Activated naive CD8-positive, alpha-beta T cell treated with anti-CD3 and anti-CD28 coated beads for 36 hours (primary cell): ENCODE data around the gene AGK. TPM values are rescaled to one million over a fixed set of nuclear protein-coding genes. Genes with fewer than 3 reads are reported as not detected.

Experiments
- DNase-seq: peaks from one replicate; pipeline ENCODE4 v3.0.0; 2021
- H3K27ac Mint-ChIP-seq: one replicate; pipeline ENCODE4 v1.8.0; 2022; ENCODE audit warnings: mild to moderate bottlenecking, moderate library complexity, mixed read lengths
- H3K27me3 Mint-ChIP-seq: one replicate; pipeline ENCODE4 v1.8.0; 2022; ENCODE audit warnings: mild to moderate bottlenecking, mixed read lengths
- H3K36me3 Mint-ChIP-seq: one replicate; pipeline ENCODE4 v1.8.0; 2021; ENCODE audit warnings: mild to moderate bottlenecking, mixed read lengths
- H3K4me1 Mint-ChIP-seq: one replicate; pipeline ENCODE4 v1.8.0; 2021; ENCODE audit warnings: mixed read lengths
- H3K4me3 Mint-ChIP-seq: one replicate; pipeline ENCODE4 v1.8.0; 2022; ENCODE audit warnings: mild to moderate bottlenecking, moderate library complexity, mixed read lengths
- H3K9me3 Mint-ChIP-seq: one replicate; pipeline ENCODE4 v1.8.0; 2022; ENCODE audit warnings: mixed read lengths
- total RNA-seq, 2 experiments: library from RNA; stranded (reverse); gene quantifications; one replicate each; pipeline ENCODE4 v1.2.3, GENCODE V29; 2021

Gene AGK
- total RNA-seq, 2 experiments from 2014 or later = 86.0 to 87.4 TPM

DNA sequence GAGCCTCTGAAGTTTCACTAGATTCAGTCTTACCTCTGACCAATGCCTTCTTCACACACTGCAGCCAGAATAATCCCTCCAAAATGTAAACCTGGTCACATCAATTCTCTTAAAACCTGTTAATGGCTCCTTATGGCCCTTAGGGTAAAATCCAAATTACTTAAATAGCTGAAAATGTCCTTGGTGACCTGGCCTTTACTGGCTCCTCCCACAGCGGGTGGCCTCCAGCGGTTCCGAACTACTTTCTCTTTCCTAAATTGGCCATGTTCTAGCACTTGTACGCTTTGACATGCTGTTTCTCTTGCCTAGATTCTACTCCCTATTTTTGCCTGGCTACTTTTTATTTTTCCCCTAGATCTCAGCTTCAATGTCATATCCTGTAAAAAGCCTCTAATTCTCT, 36.1 kb downstream of the AGK start:
- Mint-ChIP-seq H3K27me3 (no peaks in the 10 kb centered on the region), H3K36me3 (peaks cover 43% of the 10 kb centered on the region), H3K27ac (peak overlapping the region; percentile 92), H3K4me1 (peaks cover 63% of the 10 kb centered on the region), H3K4me3 (peak overlapping the region; percentile 44), H3K9me3 (peaks cover 18% of the 10 kb centered on the region)
- no peak for DNase-seq

DNA sequence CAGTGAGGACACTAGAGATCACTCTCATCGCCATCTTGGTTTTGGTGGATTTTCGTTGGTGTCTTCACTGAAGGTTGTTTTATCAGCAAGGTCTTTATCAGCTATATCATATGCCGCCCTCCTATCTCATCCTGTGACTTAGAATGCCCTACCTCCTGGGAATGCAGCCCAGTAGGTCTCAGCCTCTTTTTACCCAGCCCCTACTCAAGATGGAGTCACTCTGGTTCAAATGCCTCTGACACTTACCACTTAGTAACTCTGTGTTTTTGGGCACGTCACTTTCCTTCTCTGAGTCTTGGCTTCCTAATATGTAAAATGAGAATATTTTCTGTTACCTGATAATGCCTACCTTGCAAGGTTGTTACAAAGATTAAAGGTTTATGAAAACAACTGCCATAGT, 37.7 kb downstream of the AGK start:
- H3K9me3 Mint-ChIP-seq = peaks cover 8% of the 10 kb centered on the region
- no peak for DNase-seq
- peaks cover 52% of the 10 kb centered on the region for H3K36me3 Mint-ChIP-seq
- peaks cover 64% of the 10 kb centered on the region for H3K4me1 Mint-ChIP-seq
- H3K4me3 Mint-ChIP-seq = no peak overlapping the region
- H3K27ac Mint-ChIP-seq = no peak overlapping the region
- no peaks in the 10 kb centered on the region for H3K27me3 Mint-ChIP-seq

DNA sequence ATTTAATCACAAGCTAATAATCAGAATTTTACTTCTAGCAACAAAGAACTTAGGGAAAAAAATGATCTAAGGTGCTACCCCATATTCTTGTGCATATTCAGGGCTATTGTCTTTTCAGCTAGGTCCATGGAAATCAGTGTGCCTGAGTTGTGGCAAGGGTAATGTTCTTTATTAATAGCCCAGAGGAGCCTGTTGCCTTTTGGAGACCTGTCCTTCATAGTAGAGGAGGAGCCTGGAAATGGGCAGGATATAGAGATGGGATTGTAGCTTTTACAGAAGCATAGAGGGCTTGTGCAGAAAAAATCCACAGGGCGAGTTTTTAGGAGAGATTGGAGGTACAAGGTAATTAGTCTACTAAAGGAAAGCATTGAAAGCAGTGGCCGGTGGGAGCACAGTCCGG, 38.9 kb downstream of the AGK start:
- H3K36me3 Mint-ChIP-seq = peaks cover 60% of the 10 kb centered on the region
- no peak overlapping the region for H3K4me3 Mint-ChIP-seq
- peak overlapping the region; percentile 35 for H3K27ac Mint-ChIP-seq
- H3K4me1 Mint-ChIP-seq = peaks cover 54% of the 10 kb centered on the region
- peaks cover 3% of the 10 kb centered on the region for H3K9me3 Mint-ChIP-seq
- DNase-seq = no peak
- no peaks in the 10 kb centered on the region for H3K27me3 Mint-ChIP-seq

DNA sequence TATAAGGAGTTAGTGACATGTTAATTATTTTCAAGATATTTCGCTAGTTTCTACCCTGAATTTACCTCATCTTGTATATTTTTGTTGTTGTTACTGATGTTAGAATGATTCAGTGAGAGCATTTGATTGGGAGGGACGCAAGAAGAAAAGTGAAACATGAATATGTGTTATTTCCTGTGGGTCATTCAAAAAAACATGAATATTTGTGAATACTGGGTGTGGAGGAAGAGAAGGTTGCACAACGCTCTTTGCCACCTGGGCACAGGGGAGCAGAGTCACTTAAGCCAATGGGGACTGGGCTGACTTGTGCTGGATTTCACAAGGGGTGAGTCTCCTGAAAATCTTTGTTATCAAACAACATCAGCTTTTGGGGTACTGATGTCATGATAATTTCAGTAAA, 39.5 kb downstream of the AGK start:
- H3K27me3 Mint-ChIP-seq = no peaks in the 10 kb centered on the region
- DNase-seq = no peak
- peaks cover 3% of the 10 kb centered on the region for H3K9me3 Mint-ChIP-seq
- peaks cover 48% of the 10 kb centered on the region for H3K4me1 Mint-ChIP-seq
- no peak overlapping the region for H3K4me3 Mint-ChIP-seq
- H3K36me3 Mint-ChIP-seq = peaks cover 62% of the 10 kb centered on the region
- H3K27ac Mint-ChIP-seq = no peak overlapping the region

DNA sequence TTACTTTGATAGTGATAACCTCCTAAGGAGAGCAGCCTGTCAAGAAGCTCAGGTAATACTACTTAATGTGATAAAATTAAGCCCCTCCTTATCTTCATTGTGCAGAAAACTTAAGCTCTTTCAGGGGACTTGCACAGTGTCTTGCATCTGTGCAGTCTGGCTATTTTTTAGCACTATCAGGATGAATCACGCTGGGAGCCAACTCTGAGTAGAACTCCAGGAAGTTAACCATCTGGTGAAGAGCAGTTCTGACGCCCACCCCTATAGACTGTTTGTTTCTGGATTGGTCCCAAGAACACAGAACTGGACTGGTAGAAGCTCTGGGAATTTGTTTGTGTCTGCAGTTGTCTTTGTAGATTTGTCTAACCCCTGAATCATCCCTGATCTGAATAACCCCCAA, 41.9 kb downstream of the AGK start:
- no peak for DNase-seq

DNA sequence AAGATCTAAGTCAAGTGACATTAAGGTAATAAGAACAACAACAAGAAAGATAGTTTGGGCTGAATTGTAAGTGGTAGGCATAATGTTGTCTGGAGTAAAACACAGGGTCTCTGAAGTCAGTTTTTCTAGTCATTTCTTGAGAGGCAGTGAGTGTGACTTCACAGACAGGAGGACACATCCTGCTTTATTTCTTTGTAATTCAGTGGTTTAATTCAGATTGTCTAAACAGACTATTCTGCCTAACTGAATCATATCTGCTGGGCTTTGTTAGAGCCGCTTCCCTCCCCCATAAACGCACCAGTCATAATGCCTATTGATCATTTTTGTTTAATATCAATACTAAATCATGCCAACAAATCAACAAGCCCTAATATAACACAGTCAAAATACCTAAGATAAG, 46.8 kb downstream of the AGK start:
- no peak for DNase-seq
- no peak overlapping the region for H3K4me3 Mint-ChIP-seq
- no peak overlapping the region for H3K27ac Mint-ChIP-seq
- H3K27me3 Mint-ChIP-seq = no peaks in the 10 kb centered on the region
- H3K4me1 Mint-ChIP-seq = peaks cover 13% of the 10 kb centered on the region
- peaks cover 46% of the 10 kb centered on the region for H3K36me3 Mint-ChIP-seq
- H3K9me3 Mint-ChIP-seq = no peaks in the 10 kb centered on the region

More for the DNA sequence above, 41.9 kb downstream of the AGK start:
- H3K27ac Mint-ChIP-seq = peak overlapping the region; percentile 44
- H3K4me1 Mint-ChIP-seq = peaks cover 31% of the 10 kb centered on the region
- H3K4me3 Mint-ChIP-seq = no peak overlapping the region
- H3K9me3 Mint-ChIP-seq = peaks cover 2% of the 10 kb centered on the region
- H3K27me3 Mint-ChIP-seq = no peaks in the 10 kb centered on the region
- peaks cover 55% of the 10 kb centered on the region for H3K36me3 Mint-ChIP-seq

DNA sequence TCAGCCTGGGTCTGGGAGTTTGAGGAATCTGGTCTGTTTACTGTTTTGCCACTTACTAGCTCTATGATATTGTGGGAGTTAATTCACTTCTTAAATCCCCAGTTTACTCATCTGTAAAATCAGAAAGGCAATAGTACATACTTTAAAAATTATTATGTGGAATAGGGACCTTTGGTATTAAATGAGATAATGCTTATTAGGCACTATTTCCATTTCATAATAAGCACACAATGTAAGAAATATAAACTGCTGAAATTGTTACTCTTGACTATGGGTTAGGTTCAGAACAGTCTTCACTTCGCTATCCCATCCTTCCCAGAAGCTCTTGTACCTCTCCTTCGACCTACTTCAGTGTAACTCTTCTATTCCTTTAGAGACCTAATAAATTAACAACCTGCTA, 47.2 kb downstream of the AGK start:
- H3K4me1 Mint-ChIP-seq = peaks cover 9% of the 10 kb centered on the region
- peaks cover 45% of the 10 kb centered on the region for H3K36me3 Mint-ChIP-seq
- no peak overlapping the region for H3K27ac Mint-ChIP-seq
- no peak overlapping the region for H3K4me3 Mint-ChIP-seq
- no peak for DNase-seq
- H3K27me3 Mint-ChIP-seq = no peaks in the 10 kb centered on the region
- no peaks in the 10 kb centered on the region for H3K9me3 Mint-ChIP-seq

DNA sequence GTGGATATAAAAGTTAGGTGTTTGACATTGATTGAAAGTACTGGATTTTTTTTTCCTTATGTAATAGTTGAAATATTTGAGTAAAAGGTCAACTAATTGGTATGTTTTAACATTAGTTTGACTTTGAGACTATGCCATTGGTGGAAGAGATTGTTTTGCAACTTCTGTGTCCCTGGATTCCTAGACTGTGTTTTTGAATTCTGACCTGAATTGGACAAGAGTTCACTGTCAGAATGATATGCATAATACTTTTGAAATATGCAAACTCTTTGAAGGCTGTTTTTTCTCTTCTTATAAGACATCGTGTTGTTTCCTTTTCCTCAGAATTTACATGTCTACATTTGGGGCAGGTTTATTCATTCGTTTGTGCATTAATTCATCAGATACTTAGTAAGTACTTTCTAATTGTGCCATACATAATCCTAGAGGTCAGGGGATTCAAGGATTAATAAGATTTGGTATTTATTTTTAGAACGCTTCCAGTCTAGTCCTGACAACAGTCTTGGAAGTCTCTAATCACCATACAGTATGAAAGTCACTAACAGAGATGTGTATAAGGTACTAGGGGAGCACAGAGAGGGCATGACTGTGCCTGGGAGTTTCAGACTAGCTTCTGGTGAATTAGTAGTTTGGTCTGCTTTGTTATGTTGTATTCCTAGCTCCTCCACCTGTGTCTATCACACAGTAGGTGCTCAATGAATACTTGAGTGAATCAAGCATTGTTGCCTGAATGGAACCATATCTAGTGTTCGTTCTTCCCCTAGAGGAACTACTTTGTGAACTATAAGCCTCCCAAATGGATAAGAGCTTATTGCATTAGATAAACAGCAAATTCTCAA, 49.2 kb downstream of the AGK start:
- no peak overlapping the region for H3K27ac Mint-ChIP-seq

DNA sequence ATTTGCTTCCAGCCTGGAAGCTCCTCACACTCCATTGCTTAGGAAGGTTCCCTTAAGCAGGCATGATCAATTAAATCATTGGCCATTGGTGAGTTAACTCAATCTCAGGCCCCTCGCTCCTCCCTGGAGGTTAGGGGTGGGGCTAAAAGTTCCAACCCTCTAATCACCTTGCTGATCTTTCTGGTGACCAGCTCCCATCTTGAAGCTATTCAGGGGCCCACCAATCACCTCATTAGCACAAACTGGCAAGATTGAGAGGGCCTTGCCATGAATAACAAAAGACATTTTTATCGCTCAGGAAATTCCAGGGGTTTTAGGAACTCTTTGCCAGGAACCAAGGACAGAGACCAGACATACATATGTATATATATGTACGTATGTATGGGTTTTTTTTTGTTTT, 58.4 kb downstream of the AGK start:
- Mint-ChIP-seq H3K36me3 (peaks cover 40% of the 10 kb centered on the region), H3K27ac (no peak overlapping the region), H3K4me3 (no peak overlapping the region), H3K4me1 (no peaks in the 10 kb centered on the region), H3K9me3 (no peaks in the 10 kb centered on the region), H3K27me3 (no peaks in the 10 kb centered on the region)
- no peak for DNase-seq

More for the DNA sequence above, 49.2 kb downstream of the AGK start:
- Mint-ChIP-seq H3K4me3 (no peak overlapping the region), H3K27me3 (no peaks in the 10 kb centered on the region), H3K9me3 (no peaks in the 10 kb centered on the region), H3K4me1 (peaks cover 4% of the 10 kb centered on the region), H3K36me3 (peaks cover 42% of the 10 kb centered on the region)
- no peak for DNase-seq

DNA sequence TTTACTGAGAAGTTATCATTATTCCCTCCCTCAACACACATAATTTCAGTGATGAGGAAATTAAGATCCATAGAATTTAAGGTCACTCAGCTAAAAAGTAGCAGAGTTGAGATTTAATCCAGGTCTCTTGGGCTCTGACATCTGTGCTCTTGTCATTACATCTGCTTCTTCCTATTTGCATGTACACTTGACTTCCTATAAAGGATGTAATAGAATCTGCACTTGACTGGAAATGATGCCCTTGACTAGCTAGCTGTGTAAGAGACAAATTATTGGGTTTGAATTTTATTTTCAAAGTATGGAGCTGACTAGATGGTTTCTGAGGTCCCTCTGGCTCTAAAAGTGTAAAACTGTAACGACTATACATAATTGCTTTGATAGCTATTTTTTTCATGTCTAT, 59.5 kb downstream of the AGK start:
- H3K36me3 Mint-ChIP-seq = peaks cover 32% of the 10 kb centered on the region
- no peak for DNase-seq
- no peak overlapping the region for H3K27ac Mint-ChIP-seq
- no peaks in the 10 kb centered on the region for H3K4me1 Mint-ChIP-seq
- no peak overlapping the region for H3K4me3 Mint-ChIP-seq
- H3K27me3 Mint-ChIP-seq = no peaks in the 10 kb centered on the region
- H3K9me3 Mint-ChIP-seq = no peaks in the 10 kb centered on the region

DNA sequence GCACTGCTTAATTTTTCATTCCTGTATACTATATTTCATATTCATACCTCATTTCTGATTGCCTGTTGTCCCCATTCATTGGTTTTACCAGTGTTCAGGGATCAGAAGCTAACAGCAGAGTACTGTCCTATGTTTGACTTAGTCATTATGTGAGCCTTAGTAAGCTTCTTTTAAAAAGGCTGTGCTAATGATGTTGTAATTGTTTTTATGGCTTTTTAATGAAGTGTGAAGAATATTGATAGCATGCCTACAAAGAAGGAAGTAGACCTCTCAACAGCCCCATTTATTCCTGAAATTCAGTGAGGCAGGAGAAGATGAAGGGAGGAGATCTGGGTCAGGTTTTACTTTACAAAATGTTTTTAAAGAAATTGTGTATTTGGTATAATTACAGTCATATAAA, 61.7 kb downstream of the AGK start:
- H3K27me3 Mint-ChIP-seq = no peaks in the 10 kb centered on the region
- no peak overlapping the region for H3K27ac Mint-ChIP-seq
- peaks cover 26% of the 10 kb centered on the region for H3K36me3 Mint-ChIP-seq
- no peak overlapping the region for H3K4me3 Mint-ChIP-seq
- no peaks in the 10 kb centered on the region for H3K4me1 Mint-ChIP-seq
- no peak for DNase-seq
- no peaks in the 10 kb centered on the region for H3K9me3 Mint-ChIP-seq

DNA sequence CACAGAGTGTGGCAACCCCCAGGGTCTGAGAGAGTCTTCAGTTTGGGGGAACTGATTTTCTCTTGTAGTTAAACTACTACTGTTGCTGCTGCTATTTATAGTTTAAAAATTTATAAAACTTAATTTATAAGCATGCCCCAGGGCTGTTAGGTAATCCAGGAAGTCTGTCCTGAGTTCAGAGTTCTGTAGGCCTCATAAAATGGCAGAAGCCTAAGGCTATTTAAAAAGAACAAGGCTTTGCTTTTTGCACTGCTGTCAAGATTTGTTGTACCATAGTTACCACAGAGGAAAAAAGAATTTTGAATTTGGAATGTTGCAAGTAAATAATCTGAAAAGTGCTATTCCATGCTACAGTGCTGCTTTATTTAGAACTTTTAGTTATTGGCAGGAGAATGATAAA, 66.1 kb downstream of the AGK start:
- H3K27me3 Mint-ChIP-seq = no peaks in the 10 kb centered on the region
- DNase-seq = no peak
- no peaks in the 10 kb centered on the region for H3K9me3 Mint-ChIP-seq
- no peak overlapping the region for H3K27ac Mint-ChIP-seq
- H3K36me3 Mint-ChIP-seq = peaks cover 21% of the 10 kb centered on the region
- peaks cover 3% of the 10 kb centered on the region for H3K4me1 Mint-ChIP-seq
- H3K4me3 Mint-ChIP-seq = no peak overlapping the region

DNA sequence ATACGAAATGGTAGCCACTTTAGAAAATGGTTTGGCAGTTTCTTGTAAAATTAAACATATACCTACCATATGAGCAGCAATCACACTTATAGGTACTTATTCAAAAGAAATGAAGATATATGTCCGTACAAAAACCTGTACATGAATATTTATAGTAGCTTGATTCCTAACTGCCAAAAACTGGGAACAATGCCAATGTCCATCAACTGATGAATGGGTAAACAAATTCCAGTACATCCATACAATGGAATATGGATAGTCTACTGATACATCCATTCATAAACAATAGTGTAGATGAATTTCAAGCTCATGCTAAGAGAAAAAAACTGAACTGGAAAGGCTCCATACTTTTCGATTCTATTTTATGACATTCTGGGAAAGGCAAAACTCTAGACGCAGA, 68.5 kb downstream of the AGK start:
- peaks cover 1% of the 10 kb centered on the region for H3K9me3 Mint-ChIP-seq

DNA sequence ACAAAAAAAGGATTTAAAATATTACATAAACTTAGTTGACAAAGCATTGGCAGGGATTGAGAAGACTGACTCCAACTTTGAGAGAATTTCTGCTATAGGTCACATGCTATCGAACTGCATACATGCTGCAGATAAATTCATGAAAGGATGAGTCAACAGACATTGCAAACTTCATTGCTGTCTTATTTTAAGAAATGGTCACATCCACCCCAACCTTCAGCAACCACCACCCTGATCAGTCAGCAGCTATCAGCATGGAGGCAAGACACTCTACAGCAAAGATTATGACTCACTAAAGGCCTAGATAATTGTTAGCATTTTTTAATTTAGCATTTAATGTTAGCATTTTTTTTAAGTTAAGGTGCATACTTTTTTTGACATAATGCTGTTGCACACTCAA, 73.6 kb downstream of the AGK start:
- no peak overlapping the region for H3K27ac Mint-ChIP-seq
- no peak for DNase-seq
- H3K27me3 Mint-ChIP-seq = no peaks in the 10 kb centered on the region
- H3K4me1 Mint-ChIP-seq = peaks cover 3% of the 10 kb centered on the region
- H3K4me3 Mint-ChIP-seq = no peak overlapping the region
- H3K36me3 Mint-ChIP-seq = peaks cover 55% of the 10 kb centered on the region
- peaks cover 1% of the 10 kb centered on the region for H3K9me3 Mint-ChIP-seq

More for the DNA sequence above, 68.5 kb downstream of the AGK start:
- peaks cover 3% of the 10 kb centered on the region for H3K4me1 Mint-ChIP-seq
- H3K36me3 Mint-ChIP-seq = peaks cover 39% of the 10 kb centered on the region
- no peak overlapping the region for H3K27ac Mint-ChIP-seq
- H3K27me3 Mint-ChIP-seq = no peaks in the 10 kb centered on the region
- H3K4me3 Mint-ChIP-seq = no peak overlapping the region
- no peak for DNase-seq

DNA sequence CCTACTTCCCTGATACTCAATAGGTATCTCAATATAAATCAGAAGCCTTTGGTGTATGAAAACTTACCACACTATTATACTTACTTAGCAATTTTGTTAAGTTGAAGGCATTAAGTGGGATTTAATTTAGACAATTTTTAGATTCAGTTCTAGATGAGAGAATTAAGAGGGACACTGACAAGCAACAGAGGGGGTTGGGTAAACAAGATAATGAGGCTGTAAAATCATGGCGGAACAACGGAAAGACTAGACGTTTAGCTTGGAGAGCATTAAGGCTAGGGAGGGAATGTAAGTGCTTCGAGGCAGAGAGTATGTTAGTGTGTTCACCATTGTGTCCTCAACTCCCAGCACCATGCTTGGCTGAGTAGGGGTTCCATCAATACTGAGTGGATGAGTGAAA, 79.4 kb downstream of the AGK start:
- Mint-ChIP-seq H3K9me3 (no peaks in the 10 kb centered on the region), H3K27me3 (no peaks in the 10 kb centered on the region), H3K4me1 (no peaks in the 10 kb centered on the region), H3K27ac (no peak overlapping the region), H3K36me3 (peaks cover 31% of the 10 kb centered on the region), H3K4me3 (no peak overlapping the region)
- DNase-seq = no peak

DNA sequence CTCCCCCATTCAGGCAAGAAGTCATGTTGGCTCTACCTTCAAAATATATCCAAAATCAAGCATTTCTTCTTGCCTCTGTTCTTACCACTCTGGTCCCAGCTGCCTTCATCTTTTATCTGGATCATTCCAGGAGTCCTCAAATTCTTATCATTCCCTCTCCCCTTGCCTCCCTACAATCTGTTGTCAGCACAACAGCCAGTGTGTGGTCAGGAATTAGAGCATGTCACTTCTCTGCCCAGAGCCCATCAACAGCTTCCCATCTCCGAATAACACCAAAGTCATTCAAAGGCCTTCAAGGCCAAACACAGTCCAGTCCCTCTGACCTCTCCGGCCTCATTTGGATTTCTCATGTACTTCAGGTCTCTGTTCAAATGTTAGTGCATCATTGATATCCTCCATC, 80.3 kb downstream of the AGK start:
- Mint-ChIP-seq H3K4me3 (no peak overlapping the region), H3K27me3 (no peaks in the 10 kb centered on the region), H3K36me3 (peaks cover 28% of the 10 kb centered on the region), H3K9me3 (no peaks in the 10 kb centered on the region), H3K27ac (no peak overlapping the region), H3K4me1 (no peaks in the 10 kb centered on the region)
- no peak for DNase-seq
